Measurements from ENCODE around the gene CYTH4. TPM values are rescaled to one million over a fixed set of nuclear protein-coding genes. Genes with fewer than 3 reads are reported as not detected.
"Not testable (repeated sequence)": the region's sequence is repeated elsewhere in the genome, so short reads cannot be mapped to it uniquely, and the experiment has no call there.

Gene CYTH4
- polyA plus RNA-seq, 1 donor: 5.2 TPM

DNA sequence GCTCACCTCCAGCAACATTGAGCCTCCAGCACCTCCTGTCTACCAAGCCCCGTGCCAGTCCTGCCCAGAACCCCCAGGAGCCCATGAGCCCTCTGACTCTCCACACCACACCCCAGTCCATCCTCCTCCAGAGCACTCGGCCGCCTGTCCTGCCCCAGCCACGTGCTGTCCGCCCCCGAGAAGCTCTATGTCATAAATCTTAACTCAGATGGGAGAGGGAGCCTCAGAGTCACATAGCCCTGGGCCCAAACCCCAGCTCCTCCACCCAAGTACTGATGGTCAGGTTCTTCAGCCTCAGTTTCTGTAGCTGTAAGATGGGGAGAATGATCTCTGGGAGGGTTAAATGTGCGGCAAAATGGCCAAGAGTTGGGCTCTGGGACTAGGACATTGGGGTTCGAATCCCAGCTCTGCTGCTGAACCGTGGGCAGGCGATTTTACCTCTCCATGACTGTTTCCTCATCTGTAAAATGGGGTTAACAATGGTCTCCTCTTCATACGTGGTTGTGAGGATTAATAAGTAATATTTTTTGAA lies 27.8 kb downstream of the CYTH4 start:
- DNase-seq (ENCODE audit: low read depth): no peak

DNA sequence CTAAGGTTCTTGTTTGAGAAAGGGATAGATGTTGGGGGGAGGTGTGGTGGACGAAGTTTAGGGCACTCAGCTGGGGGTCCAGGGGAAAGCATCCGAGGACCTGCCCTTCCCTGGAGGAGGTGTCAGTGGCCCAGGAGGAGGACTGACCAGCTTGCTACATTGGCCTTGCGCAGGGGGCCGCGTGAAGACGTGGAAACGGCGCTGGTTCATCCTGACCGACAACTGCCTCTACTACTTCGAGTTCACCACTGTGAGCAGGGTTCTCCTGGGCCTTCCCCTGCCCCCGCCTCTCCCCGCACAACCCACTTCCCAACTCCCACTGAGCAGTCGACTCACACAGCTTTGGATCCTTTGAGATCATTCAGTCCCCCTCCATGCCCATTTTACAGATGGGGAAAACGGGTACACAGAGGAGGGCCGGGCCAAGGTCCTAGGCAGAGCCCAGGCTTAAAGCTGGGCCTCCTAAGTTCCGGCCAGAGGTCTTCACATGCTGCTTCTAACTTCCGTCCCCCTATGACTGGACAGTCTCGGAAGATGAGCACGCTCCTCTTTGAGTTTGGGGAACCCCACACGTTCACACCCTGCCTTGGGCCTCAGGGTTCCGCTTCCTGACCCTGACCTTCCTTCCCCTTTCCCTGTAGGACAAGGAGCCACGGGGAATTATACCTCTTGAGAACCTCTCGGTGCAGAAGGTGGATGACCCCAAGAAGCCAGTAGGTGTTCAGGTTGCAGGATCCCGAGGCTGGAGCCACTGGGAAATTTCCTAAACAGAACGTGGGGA lies 28.7 kb downstream of the CYTH4 start:
- no peak for DNase-seq (ENCODE audit: low read depth)

DNA sequence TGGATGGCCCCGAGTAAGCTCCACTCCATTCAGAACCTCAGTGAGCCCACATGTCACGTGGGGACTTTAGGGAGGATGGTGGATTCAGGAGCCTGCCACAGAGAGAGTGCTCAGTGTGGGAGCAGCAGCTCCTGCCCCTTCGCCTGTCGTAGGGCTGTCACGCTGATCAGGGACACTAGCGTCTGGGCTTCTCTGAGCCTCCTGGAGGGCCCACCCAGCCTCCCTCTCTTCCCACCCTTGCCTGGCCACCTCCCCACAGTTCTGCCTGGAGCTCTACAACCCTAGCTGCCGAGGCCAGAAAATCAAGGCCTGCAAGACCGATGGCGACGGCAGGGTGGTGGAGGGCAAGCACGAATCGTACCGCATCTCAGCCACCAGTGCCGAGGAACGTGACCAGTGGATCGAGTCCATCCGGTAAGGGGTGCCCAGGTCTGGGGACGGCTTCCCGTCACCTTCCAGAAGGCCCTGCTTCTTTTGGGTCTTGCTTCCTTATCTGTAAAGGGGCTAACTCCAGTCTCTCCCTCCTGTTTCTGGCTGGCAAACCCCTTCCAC lies 29.5 kb downstream of the CYTH4 start:
- no peak for DNase-seq (ENCODE audit: low read depth)

DNA sequence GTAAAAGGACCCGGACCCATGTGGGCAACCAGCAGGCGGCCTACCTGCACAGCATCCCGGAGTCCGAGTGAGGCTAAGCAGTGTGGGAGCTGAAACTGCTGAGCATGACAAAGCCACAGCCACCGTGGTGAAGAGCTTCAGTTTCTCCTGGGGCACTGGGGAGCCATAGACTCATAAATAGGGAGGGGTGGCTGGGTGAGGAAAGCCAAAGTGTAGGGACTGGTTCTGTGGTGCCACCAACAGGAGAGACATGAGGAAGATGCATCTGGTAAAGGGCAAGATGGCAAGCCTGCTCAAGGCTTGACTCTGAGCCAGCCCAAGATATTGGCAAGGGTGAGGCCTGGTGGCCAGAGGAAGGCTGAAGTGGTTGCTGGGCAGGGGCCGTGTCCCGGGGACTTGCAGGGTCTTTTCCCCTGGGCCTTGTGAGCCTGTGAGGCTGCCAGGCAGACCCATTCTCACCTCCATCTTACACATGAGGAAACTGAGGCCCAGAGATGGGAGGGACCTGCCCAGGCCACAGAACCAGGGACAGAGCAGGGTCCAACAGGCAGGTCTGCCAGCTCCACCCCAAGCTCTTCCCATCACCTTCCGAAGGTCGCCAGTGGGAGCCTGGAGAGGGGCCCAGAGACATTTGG lies 30.4 kb downstream of the CYTH4 start:
- DNase-seq (ENCODE audit: low read depth): no peak

DNA sequence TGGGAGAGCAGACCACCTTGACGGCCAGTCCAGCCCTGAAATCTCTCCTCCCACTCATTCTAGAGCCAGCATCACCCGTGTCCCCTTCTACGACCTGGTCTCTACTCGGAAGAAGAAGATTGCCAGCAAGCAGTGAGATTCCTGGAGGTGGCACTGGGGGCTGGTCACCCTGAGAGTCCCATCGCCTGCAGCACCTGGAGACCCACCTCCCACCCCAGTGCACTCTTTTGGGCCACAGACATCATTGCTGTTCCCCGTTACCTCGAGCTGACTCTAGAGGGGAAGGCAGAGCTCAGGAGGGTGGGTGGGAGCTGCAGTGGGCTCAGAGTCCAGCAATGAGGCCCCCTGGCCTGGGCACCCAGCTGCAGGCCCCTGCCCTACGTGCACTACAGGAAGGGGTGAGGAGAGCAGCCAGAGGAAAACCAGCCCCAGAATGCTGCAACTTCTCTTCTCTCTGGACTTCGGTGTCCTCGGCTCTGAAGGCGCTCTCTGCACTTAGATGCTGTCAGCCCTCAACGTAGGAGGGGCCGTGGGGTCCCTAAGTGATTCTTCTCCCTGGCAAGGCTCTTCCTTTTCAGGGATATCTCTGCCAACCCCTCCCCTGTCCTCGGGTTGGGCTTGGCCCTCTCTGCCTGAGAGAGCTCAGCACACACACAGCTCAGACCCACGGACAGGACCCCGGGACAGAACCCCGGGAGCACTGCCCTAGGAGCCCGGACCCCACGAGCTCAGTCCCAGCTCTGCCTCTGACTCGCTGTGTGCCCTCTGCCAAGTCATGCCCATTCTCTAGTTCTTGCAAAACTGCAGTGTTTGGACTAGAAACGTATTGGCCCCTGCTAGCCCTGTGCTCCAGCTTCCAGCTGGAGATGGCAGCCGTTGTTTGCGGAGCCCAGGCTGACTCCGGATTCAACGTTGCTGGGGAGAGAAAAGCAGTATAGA lies 31.3 kb downstream of the CYTH4 start:
- no peak for DNase-seq (ENCODE audit: low read depth)

DNA sequence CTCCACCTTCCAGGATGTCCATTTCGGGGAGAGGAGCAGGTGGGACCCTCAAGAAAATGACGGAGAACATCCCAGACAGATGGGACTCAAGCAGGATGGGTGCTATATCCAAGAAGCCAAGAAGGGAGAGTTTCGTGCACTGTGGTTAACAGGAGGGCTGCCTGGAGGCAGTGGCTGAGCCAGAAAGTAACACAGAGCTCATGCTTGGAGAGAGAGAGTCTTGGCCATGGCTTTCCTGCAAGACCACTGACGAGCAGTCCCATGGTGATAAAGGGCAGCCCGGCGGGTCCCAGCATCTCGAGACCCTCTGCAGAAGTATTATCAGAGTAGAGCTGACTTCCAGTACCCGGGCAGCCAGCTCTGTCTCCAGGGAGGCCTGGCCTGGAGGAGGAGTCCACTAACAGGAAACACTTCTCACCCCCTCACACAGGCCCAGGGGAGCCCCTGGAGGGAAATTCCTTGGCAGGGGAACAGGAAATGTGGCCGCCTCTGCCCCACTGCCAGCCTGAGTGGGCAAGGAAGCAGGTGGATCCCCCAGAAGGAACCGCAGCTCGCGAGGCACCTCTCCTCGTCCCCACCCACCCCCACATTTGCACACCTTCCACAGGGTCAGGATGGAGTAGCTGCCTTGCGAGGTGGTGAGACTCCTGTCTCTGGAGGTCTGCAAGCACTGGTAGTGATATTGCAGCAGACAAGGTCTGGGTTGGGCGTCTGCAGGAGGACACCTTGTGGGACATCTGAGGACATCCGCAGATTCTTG lies 32.2 kb downstream of the CYTH4 start:
- DNase-seq (ENCODE audit: low read depth): no peak

DNA sequence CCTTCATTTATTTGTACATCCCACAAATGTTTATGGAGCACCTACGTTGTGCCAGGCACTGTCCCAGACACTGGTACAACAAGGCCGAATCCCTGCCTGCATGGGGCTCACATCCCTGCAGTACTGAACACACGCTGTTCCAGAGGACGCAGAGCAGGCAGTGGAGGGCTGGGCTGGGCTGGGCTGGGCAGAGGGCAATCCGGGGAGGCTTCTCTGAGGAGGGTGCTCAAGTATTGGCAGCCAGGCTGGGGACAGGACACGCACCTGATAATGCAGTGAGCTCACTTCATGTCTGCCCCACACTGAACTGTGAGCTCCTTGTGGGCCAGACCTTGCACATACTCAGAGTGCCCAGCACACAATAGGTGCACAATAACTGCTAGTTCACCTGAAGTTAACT lies 34.1 kb downstream of the CYTH4 start:
- no peak for DNase-seq (ENCODE audit: low read depth)

DNA sequence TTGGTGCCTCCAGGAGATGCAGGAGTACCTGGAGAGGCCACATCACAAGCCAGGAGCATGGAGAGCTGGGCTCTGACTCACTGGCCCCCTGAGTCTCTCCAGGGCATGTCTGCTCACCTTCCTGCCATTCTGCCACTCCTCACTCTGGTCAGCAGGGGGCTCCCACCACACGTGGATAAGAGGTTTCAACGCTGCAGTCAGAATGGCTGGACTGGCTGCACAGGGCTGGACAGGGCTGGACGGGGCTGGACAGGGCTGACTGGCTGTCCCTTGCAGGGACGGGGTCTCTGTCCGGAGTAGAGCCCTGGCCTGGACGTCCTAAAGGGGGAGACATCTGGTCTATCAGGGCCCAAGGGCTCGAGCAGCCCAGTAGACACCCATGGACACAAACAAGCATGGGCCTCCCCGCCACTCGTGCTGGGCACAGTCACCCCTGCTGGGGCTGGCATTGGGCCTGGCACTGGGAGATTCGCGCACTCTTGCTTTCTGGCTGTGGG lies 34.6 kb downstream of the CYTH4 start:
- DNase-seq (ENCODE audit: low read depth): no peak

DNA sequence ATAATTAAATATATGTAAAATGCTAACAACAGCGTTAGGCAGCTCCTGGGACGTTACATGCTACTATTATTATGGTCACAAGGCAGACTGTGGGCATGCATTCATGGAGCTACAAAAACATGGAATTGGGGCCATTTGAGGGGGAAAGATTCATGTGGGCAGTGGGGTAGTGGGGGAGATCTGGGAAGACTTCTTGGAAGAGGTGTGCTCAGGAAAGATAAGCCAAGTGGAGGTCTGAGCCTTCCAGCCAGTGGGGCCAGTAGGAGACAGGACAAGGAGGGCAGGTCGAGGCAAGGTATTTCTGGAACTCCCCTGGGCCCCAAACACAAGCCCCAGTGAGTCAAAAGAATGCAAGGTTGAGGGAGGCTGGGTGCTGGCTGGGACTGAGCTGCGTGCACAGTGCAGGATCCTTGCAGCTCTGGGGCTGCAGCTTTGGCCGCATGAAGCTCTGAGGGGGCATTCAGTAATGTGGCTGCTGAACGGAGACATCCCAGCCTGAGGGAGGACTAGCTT lies 35.4 kb downstream of the CYTH4 start:
- DNase-seq (ENCODE audit: low read depth): no peak

DNA sequence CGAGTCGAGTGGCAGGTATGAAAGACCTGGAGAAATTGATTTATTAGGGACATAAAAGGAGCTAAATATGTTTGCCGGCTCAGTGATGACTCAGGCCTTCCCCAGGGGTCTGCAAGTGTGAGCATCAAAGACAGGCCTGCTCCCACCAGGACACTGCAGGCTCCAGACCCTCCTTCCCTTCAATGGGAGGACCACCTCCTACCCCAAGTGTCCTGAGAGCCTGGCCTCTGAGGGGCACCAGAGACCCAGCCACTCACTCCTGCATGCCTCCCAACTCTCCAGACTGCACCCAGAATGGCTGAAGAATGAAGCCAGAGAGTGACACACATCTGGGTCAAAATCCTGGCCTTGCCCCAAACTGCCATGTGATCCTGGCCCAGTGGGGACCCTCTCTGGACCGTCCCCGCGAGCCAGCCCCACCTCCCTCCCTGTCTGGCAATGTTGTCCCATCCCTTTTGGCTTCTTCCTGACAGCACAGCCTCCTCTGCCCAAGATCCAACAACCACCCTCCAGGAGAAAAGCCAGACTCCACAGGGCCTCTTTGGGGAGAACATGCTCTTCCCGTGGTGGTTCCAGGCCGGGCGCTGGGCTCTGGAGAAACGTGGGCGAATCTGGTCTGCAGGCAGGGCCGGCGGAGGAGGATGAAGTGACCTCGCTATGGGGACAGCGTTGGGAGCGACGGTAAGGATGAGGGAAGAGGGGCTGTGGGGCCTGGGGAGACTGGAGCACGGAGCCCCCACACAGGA lies 36.2 kb downstream of the CYTH4 start:
- no peak for DNase-seq (ENCODE audit: low read depth)

DNA sequence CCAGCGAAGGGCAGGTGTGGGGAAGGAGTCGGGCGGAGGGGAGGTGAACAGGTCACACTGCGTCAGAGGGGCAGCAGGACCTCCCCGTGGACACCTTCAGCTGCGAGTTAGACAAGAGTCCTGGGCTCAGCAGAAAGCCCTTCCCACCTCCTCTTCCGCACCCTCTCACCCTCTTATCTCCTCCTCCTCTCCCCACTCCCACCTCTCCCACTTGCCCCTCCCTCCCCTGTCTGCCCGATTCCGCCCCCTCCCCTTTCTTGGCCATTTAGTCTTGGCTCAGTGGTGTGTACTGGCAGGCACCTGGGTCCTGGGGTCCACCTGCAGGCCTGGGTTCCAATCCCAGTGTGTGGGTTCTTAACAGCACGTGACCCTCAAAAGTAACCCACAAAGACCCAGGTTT lies 37.2 kb downstream of the CYTH4 start:
- DNase-seq (ENCODE audit: low read depth): no peak

DNA sequence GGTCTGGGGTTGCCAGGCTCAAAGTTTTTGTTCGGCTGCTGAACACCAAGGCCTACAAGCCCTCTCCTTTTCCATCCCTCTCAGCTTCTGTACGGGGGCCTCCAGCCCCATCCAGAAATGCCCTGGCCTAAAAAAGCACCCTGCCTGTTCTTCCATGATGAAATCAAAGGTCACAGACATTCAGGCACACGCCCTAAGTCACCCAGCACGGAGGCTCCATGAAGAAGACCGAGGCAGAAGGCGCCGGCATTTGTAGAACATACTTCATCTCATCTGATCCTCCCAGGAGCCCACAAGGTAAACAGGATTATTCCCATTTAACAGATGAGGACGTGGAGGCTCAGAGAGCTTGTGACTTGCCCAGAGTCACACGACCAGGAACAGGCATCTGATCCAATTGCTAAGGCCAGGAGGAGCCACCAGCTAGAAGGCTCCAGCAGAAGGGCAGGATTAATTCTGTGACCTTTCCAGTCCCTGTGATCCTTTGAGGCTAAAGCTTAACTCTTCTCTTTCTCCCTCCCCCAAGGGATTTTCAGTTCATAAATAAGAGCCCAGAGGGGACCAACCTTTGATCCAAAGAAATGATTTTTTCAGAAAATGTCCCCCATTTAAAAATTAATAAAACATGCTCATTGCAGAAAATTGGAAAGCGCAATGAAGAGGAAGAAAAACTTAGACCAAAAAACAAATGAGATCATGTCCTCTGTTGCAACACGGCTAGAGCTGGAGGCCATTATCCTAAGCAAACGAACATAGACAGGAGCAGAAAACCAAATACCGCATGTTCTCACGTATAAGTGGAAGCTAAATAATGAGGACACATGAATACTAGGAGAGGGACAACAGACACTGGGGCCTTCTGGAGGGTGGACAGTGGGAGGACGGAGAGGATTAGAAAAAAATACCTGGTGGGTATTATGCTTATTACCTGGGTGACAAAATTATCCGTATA lies 38.7 kb downstream of the CYTH4 start:
- no peak for DNase-seq (ENCODE audit: low read depth)

DNA sequence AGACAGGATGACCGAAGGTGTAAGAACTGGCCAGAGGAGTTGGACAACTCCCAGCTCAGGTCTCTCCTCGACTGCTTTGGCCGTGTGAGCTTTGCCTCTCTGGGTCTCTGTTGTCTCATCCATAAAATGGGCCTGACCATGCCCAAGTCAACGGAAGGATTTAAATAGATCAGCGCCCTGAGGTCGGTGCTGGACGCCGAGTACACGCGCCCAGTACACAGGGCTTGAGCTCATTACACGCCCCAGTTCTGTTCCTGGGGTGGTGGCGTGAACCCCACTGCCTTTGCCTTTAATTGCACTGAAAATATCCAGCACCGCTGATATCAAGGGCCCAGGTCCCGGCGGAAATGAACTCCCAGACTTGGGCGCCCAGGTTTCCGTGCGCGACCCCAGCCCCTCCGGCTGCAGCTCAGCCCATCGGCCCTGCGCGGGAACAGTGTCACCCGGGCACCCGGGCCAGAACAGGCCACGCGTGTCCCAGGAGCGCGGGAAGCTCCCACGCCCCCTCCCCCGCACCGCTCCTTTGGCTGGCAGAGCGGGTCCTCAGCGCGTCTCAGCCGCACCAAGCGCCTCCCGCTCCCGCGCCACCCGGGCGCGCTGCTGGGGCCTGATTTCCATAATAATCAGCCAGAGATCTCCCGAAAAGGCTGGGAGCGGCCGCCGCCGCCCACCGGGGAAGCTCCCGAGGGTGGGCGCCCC lies 42.2 kb downstream of the CYTH4 start:
- no peak for DNase-seq (ENCODE audit: low read depth)

DNA sequence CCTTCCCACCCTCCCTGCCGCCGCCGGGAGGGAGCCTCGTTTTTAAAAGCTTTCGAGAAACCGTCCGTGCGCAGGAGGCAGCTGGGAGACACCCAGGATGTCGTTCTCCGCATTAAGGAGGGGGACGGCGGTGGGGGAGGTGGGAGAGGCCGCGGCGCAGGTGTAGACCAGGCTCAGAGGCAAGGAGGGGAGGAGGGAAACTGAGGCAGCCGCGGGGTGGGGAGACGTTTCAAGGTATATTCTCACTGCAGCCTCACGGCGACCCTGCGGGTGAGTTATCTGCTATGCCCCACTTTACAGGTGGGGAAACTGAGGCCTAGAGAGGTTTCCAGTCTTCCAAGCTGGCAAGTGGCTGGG lies 42.7 kb downstream of the CYTH4 start:
- no peak for DNase-seq (ENCODE audit: low read depth)

DNA sequence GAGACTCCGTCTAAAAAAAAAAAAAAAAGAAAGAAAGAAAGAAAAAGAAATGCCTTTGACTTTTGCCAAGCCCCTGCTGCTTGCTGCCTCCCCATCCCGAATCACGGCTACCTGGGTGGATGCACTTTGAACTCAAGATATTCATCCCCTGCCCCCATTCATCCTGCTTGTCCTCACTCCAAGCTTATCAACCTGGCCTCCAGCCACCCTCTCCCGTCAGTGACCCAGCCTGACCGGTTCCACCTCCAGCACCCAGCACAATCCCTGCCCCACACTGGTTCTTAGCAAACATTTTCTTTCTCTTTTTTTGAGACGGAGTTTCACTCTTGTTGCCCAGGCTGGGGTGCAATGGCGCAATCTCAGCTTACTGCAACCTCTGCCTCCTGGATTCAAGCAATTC lies 44.4 kb downstream of the CYTH4 start:
- DNase-seq (ENCODE audit: low read depth): no peak

DNA sequence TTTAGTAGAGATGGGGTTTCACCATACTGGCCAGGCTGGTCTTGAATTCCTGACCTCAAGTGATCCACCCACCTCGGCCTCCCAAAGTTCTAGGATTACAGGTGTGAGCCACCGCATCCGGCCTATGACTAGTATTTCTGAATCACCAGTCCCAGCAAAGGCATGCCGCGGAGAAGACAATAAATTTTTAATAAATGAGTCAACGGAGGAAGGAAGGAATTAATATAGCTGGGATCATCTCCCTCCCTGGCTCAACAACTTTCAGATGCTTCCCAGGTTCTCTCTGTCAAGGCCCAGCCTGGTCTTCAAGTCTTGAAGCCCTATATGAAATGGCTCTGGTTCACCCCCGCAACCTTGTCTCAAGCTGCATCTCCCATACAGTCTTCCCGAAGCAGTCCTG lies 45.7 kb downstream of the CYTH4 start:
- no peak for DNase-seq (ENCODE audit: low read depth)

DNA sequence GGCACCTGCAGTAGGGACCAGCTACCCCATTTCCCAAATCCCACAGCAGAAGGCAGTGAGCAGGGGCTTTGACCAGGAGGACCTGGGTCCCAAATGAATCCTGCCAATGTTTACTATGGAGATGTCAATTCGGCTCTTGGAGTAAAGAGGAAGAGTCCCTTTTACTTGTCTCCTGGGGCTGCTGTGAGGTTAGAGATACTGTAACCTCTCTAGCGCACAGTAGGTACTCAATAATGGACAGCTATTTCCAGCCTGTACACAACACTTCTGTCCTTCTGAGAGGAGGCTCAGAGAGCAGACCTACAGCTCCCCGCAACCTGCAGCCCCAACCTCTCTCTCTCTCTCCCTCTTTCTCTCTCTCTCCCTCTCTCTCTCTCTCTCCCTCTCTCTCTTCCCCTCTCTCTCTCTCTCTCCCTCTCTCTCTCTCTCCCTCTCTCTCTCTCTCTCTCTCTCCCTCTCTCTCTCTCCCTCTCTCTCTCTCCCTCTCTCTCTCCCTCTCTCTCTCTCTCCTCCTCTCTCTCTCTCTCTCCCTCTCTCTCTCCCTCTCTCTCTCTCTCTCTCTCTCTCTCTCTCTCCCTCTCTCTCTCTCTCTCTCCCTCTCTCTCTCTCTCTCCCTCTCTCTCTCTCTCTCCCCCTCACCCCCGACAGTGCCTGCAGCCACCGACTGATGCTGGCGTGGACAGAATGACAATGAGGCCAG lies 46.4 kb downstream of the CYTH4 start:
- DNase-seq (ENCODE audit: low read depth): not testable (repeated sequence)
